Neutrophil (primary cell): Measurements from ENCODE around the gene GTPBP2.

ENCODE experiments used
- H3K27ac ChIP-seq: fragments of 200-600 bp; sonication (generic); 2 replicates; pipeline ENCODE4 v1.5.1; 2016; ENCODE audit warnings: mild to moderate bottlenecking, moderate library complexity
- H3K27me3 ChIP-seq: fragments of 200-600 bp; sonication (generic); 2 replicates; pipeline ENCODE4 v1.6.0; 2016; ENCODE audit warnings: mild to moderate bottlenecking
- H3K36me3 ChIP-seq: fragments of 200-600 bp; sonication (generic); 2 replicates; pipeline ENCODE4 v1.5.1; 2017
- H3K4me1 ChIP-seq, 2 experiments: fragments of 200-600 bp in 1 of 2; sonication (generic) in 1 of 2; 1 replicate in 1 of 2; 2 replicates in 1 of 2; pipeline versions ENCODE4 v1.5.1 to v1.6.1; 2013 to 2016; ENCODE audit warnings: low read depth in 1 of 2, low read length in 1 of 2, mild to moderate bottlenecking in 1 of 2, moderate library complexity in 1 of 2; ENCODE audit not compliant: control insufficient read depth in 1 of 2, insufficient read depth in 1 of 2
- H3K4me3 ChIP-seq, 2 experiments: fragments of 200-600 bp in 1 of 2; sonication (generic) in 1 of 2; 1 replicate in 1 of 2; 2 replicates in 1 of 2; pipeline ENCODE4 v1.5.1; 2013 to 2016; ENCODE audit warnings: low read depth in 1 of 2, low read length in 1 of 2, mild to moderate bottlenecking in 1 of 2, moderate library complexity in 1 of 2
- H3K9me3 ChIP-seq: fragments of 200-600 bp; sonication (generic); 2 replicates; pipeline ENCODE4 v1.5.1; 2016
- CTCF ChIP-seq: fragments of 200-600 bp; sonication (generic); IDR thresholded peaks from 2 replicates; pipeline ENCODE4 v1.5.1; 2016; ENCODE audit warnings: antibody characterized with exemption

The GTPBP2 gene

DNA sequence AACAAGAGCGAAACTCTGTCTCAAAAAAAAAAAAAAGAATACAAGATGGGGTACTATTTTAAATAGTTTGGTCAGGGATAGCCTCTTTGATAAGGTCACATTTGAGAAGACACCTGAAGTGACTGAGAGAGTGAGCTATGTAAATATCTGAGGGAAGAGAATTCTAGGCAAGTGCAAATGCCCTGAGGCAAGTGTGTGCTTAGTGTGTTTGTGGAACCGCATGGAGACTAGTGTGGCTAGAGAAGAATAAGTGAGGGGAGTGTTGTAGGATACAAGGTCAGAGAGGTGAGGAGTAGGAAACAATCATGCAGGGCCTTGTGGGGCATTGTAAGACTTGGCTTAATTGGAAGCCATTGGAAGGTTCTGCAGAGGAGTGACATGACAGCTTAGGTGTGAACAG is 19.2 kb upstream of the GTPBP2 start:
- no peak overlapping the region for H3K27ac ChIP-seq
- no peak overlapping the region for H3K4me3 ChIP-seq
- TF ChIP-seq CTCF: no peak
- peaks cover 10 to 12% of the 10 kb centered on the region in 2 experiments for H3K4me1 ChIP-seq
- H3K27me3 ChIP-seq: peaks cover 4% of the 10 kb centered on the region
- H3K36me3 ChIP-seq: no peaks in the 10 kb centered on the region
- no peaks in the 10 kb centered on the region for H3K9me3 ChIP-seq

- Histone ChIP-seq H3K4me3 (no peak overlapping the region), H3K27me3 (no peaks in the 10 kb centered on the region), H3K27ac (no peak overlapping the region), H3K9me3 (no peaks in the 10 kb centered on the region), H3K36me3 (peaks cover 3% of the 10 kb centered on the region), H3K4me1 (peaks cover 10 to 12% of the 10 kb centered on the region in 2 experiments)
- TF ChIP-seq CTCF: no peak
Measured at GRCh38 chr6:43647613-43648012, 18.5 kb upstream of the GTPBP2 start.

DNA sequence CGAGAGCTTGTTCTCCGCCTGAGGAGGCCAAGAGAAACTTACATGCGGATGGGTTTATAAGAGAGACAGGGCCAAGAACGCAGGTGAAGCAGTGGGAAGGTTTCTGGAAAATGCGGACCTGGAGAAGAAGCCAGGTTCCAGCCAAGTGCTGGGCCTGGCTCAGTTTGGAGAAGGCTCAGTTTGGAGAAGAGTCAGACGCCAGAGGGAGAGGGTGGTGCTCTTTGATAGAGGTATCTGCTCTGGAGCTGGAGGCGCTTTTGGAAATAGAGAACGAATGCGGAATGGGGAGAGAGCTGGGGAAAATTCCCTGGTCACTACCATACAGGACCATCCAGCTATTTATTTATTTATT is 16.5 kb upstream of the GTPBP2 start:
- Histone ChIP-seq H3K4me1 (peaks cover 10 to 12% of the 10 kb centered on the region in 2 experiments), H3K36me3 (peaks cover 17% of the 10 kb centered on the region), H3K9me3 (no peaks in the 10 kb centered on the region), H3K4me3 (peak overlapping the region; percentile 79 to 90), H3K27ac (peak overlapping the region; percentile 64), H3K27me3 (no peaks in the 10 kb centered on the region)
- TF ChIP-seq CTCF: no peak

DNA sequence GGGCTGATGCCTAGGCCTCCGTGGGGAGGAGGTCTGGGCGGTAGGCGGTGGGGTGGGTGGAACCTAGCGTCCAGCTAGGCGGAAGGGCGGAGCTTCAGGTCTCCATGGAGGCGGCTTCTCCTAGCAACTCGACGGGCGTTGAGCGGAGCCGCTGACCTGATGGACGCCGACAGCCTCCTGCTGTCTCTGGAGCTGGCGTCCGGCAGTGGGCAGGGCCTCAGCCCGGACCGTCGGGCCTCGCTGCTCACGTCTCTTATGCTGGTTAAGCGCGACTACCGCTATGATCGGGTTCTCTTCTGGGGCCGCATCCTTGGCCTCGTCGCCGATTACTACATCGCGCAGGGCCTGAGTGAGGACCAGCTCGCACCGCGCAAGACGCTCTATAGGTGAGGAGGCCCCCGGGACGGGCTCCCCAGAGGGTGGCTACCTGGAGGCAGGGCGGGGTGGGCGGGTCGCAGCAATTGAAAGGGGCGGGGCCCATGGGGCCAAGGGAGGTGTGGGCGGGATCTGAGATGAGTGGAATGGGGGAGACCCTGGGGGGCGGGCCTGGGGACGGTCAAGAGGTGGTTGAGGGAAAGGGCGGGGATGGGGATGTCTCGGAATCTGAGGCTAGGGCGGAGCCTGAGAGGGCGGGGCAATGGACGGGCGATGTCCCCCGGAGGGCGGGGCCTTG is 16.0 kb upstream of the GTPBP2 start, which contains the start of gene RSPH9:
TSS of gene RSPH9 (plus strand) at position 97 of the 673 bp plus-strand sequence. CDS start at position 160, 63 bp downstream.
- Histone ChIP-seq H3K4me1 (peaks cover 10 to 12% of the 10 kb centered on the region in 2 experiments), H3K4me3 (peak within 1 kb of the TSS; percentile 79 to 90), H3K36me3 (peaks cover 22% of the 10 kb centered on the region), H3K27me3 (no peaks in the 10 kb centered on the region), H3K9me3 (no peaks in the 10 kb centered on the region), H3K27ac (peak within 1 kb of the TSS; percentile 64)
- no peak for TF ChIP-seq CTCF

GRCh38 chr6:43639984-43640800 is 11.1 kb upstream of the GTPBP2 start:
- Histone ChIP-seq H3K36me3 (peaks cover 49% of the 10 kb centered on the region), H3K4me1 (peaks cover 25 to 26% of the 10 kb centered on the region in 2 experiments), H3K9me3 (no peaks in the 10 kb centered on the region), H3K27ac (no peak overlapping the region), H3K27me3 (no peaks in the 10 kb centered on the region), H3K4me3 (no peak overlapping the region)
- no peak for TF ChIP-seq CTCF
